Measurements from ENCODE around the gene PPARG.

- TF ChIP-seq CTCF (IDR thresholded peaks at IDR 0.05 in 2 of 3, conservative IDR thresholded peaks at IDR 0.05 in 1 of 3; ENCODE audit: borderline replicate concordance in 1 of 3, insufficient read depth in 1 of 3, low read depth in 2 of 3, low read length in 2 of 3) (no peak), SP1 (IDR thresholded peaks at IDR 0.05; ENCODE audit: low read depth) (no peak), EZH2 (IDR thresholded peaks at IDR 0.05) (no peak), REST (IDR thresholded peaks at IDR 0.05; ENCODE audit: low read depth) (no peak), SIN3A (IDR thresholded peaks at IDR 0.05; ENCODE audit: low read depth) (no peak), POLR2A (IDR thresholded peaks at IDR 0.05; ENCODE audit: borderline replicate concordance, extremely low read depth, insufficient read depth, insufficient read length) (no peak), EZH2phosphoT487 (IDR thresholded peaks at IDR 0.05; ENCODE audit: borderline replicate concordance) (no peak), TCF7L2 (IDR thresholded peaks at IDR 0.05; ENCODE audit: borderline replicate concordance, extremely low read depth, insufficient read depth, insufficient read length) (no peak)
These were observed 15.1 kb downstream of the PPARG start for GRCh38 chr3:12303993-12304392.
